Liver (tissue), 3 donors: Measurements from ENCODE around the gene LMF1.

Source experiments
- ATF3 ChIP-seq: IDR thresholded peaks from 2 replicates; pipeline ENCODE4 v1.6.1; 2016; ENCODE audit warnings: antibody characterized with exemption
- CTCF ChIP-seq: fragments of 150-350 bp; IDR thresholded peaks from 2 replicates; pipeline ENCODE4 v1.5.1; 2017; ENCODE audit warnings: improper control_type of control experiment, low read depth, low read length; ENCODE audit not compliant: missing input control
- EGR1 ChIP-seq, 2 donors: IDR thresholded peaks; 2 replicates each; pipeline ENCODE4 v1.6.1; 2016 to 2018; ENCODE audit warnings: antibody characterized with exemption in 2 of 2, low read depth in 2 of 2
- FOXA1 ChIP-seq: IDR thresholded peaks from 2 replicates; pipeline ENCODE4 v1.6.1; 2016; ENCODE audit warnings: antibody characterized with exemption
- JUND ChIP-seq, 2 donors: IDR thresholded peaks; 2 replicates each; pipeline ENCODE4 v1.6.1; 2016; ENCODE audit warnings: antibody characterized with exemption in 2 of 2
- RAD21 ChIP-seq, 2 donors: IDR thresholded peaks; 2 replicates each; pipeline ENCODE4 v1.6.1; 2016; ENCODE audit warnings: antibody characterized with exemption in 2 of 2, mild to moderate bottlenecking in 2 of 2
- REST ChIP-seq: IDR thresholded peaks from 2 replicates; pipeline ENCODE4 v1.6.1; 2016; ENCODE audit warnings: antibody characterized with exemption, mild to moderate bottlenecking
- SP1 ChIP-seq: IDR thresholded peaks from 2 replicates; pipeline ENCODE4 v1.6.1; 2018; ENCODE audit warnings: antibody characterized with exemption, mild to moderate bottlenecking
- YY1 ChIP-seq: IDR thresholded peaks from 2 replicates; pipeline ENCODE4 v1.6.1; 2016; ENCODE audit warnings: antibody characterized with exemption, mild to moderate bottlenecking
- ZBTB33 ChIP-seq: IDR thresholded peaks from 2 replicates; pipeline ENCODE4 v1.6.1; 2016; ENCODE audit warnings: antibody characterized with exemption
- donor health status: healthy.
- donor health status: healthy.

GRCh38 chr16:898761-899682, 71.8 kb downstream of the LMF1 start:
- TF ChIP-seq CTCF (no peak), RAD21 (IDR thresholded peaks at IDR 0.05) (no peak), JUND (IDR thresholded peaks at IDR 0.05) (no peak), SP1 (no peak), REST (no peak), ZBTB33 (no peak), EGR1 (IDR thresholded peaks at IDR 0.05; ENCODE audit: low read depth in 2 of 2) (no peak), ATF3 (no peak), YY1 (no peak), FOXA1 (no peak)
